Liver (tissue), 3 donors: ENCODE data around the gene ZNF335.

Experiments used
- HNF4G ChIP-seq: IDR thresholded peaks from 2 replicates; pipeline ENCODE4 v1.6.1; 2016; ENCODE audit warnings: antibody characterized with exemption
- RAD21 ChIP-seq, 2 donors: IDR thresholded peaks; 2 replicates each; pipeline ENCODE4 v1.6.1; 2016; ENCODE audit warnings: antibody characterized with exemption in 2 of 2, mild to moderate bottlenecking in 2 of 2
- RXRA ChIP-seq, 2 donors: IDR thresholded peaks; 2 replicates each; pipeline ENCODE4 v1.6.1; 2017 to 2018; ENCODE audit warnings: antibody characterized with exemption in 2 of 2, mild to moderate bottlenecking in 1 of 2
- TAF1 ChIP-seq: conservative IDR thresholded peaks from 2 replicates; pipeline ENCODE4 v1.6.1; 2016; ENCODE audit warnings: antibody characterized with exemption, mild to moderate bottlenecking
- YY1 ChIP-seq: IDR thresholded peaks from 2 replicates; pipeline ENCODE4 v1.6.1; 2016; ENCODE audit warnings: antibody characterized with exemption, mild to moderate bottlenecking
- TF ChIP-seq, protein P1 (sequence below): fragments of 150-350 bp; IDR thresholded peaks from 2 replicates; pipeline ENCODE4 v1.5.1; 2017; ENCODE audit warnings: improper control_type of control experiment, low read depth, low read length; ENCODE audit not compliant: missing input control
- TF ChIP-seq, protein P2 (sequence below): IDR thresholded peaks from 2 replicates; pipeline ENCODE4 v1.6.1; 2016; ENCODE audit warnings: antibody characterized with exemption
- TF ChIP-seq, protein P3 (sequence below): IDR thresholded peaks from 2 replicates; pipeline ENCODE4 v1.6.1; 2016; ENCODE audit warnings: antibody characterized with exemption
- TF ChIP-seq, protein P4 (sequence below): IDR thresholded peaks from 2 replicates; pipeline ENCODE4 v1.6.1; 2016; ENCODE audit warnings: antibody characterized with exemption, mild to moderate bottlenecking
- donor health status: healthy.
- donor health status: healthy.

DNA sequence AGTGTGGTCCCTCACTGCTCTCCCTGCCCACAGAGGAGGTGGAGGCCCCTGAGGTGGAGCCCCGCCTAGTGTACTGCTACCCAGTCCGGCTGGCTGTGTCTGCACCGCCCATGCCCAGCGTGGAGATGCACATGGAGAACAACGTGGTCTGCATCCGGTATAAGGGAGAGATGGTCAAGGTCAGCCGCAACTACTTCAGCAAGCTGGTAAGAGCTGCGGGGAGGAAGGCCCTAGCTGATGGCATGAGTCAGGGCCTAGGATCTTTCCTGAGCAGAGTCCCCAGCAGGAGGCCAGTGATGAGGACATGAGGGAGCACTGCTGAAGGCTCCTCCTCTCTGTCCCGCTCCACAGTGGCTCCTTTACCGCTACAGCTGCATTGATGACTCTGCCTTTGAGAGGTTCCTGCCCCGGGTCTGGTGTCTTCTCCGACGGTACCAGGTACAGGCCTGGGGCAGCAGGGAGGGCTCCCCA is 26.3 kb downstream of the ZNF335 start:
- no peak for TF ChIP-seq TAF1
- no peak for TF ChIP-seq YY1
- TF ChIP-seq, protein P1, sequence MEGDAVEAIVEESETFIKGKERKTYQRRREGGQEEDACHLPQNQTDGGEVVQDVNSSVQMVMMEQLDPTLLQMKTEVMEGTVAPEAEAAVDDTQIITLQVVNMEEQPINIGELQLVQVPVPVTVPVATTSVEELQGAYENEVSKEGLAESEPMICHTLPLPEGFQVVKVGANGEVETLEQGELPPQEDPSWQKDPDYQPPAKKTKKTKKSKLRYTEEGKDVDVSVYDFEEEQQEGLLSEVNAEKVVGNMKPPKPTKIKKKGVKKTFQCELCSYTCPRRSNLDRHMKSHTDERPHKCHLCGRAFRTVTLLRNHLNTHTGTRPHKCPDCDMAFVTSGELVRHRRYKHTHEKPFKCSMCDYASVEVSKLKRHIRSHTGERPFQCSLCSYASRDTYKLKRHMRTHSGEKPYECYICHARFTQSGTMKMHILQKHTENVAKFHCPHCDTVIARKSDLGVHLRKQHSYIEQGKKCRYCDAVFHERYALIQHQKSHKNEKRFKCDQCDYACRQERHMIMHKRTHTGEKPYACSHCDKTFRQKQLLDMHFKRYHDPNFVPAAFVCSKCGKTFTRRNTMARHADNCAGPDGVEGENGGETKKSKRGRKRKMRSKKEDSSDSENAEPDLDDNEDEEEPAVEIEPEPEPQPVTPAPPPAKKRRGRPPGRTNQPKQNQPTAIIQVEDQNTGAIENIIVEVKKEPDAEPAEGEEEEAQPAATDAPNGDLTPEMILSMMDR: no peak
- no peak for TF ChIP-seq HNF4G
- TF ChIP-seq, protein P2, sequence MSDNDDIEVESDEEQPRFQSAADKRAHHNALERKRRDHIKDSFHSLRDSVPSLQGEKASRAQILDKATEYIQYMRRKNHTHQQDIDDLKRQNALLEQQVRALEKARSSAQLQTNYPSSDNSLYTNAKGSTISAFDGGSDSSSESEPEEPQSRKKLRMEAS: no peak
- no peak for TF ChIP-seq RXRA (IDR thresholded peaks at IDR 0.05)
- TF ChIP-seq RAD21 (IDR thresholded peaks at IDR 0.05): no peak
- TF ChIP-seq, protein P3, sequence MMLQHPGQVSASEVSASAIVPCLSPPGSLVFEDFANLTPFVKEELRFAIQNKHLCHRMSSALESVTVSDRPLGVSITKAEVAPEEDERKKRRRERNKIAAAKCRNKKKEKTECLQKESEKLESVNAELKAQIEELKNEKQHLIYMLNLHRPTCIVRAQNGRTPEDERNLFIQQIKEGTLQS: no peak
- TF ChIP-seq, protein P4, sequence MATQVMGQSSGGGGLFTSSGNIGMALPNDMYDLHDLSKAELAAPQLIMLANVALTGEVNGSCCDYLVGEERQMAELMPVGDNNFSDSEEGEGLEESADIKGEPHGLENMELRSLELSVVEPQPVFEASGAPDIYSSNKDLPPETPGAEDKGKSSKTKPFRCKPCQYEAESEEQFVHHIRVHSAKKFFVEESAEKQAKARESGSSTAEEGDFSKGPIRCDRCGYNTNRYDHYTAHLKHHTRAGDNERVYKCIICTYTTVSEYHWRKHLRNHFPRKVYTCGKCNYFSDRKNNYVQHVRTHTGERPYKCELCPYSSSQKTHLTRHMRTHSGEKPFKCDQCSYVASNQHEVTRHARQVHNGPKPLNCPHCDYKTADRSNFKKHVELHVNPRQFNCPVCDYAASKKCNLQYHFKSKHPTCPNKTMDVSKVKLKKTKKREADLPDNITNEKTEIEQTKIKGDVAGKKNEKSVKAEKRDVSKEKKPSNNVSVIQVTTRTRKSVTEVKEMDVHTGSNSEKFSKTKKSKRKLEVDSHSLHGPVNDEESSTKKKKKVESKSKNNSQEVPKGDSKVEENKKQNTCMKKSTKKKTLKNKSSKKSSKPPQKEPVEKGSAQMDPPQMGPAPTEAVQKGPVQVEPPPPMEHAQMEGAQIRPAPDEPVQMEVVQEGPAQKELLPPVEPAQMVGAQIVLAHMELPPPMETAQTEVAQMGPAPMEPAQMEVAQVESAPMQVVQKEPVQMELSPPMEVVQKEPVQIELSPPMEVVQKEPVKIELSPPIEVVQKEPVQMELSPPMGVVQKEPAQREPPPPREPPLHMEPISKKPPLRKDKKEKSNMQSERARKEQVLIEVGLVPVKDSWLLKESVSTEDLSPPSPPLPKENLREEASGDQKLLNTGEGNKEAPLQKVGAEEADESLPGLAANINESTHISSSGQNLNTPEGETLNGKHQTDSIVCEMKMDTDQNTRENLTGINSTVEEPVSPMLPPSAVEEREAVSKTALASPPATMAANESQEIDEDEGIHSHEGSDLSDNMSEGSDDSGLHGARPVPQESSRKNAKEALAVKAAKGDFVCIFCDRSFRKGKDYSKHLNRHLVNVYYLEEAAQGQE: no peak
